DND-41 (cell line): ENCODE measurements around the gene LITAFD.

ENCODE experiments used
- ATAC-seq: fragments of 200-7000 bp; cut with Tn5 transposase; 3 replicates; pipeline ENCODE4 v1.9.1; 2021; ENCODE audit warnings: low read depth; ENCODE audit not compliant: insufficient read depth
- DNase-seq: peaks from one replicate; pipeline ENCODE4 v3.0.0-alpha.2; 2020
- H2AFZ ChIP-seq: 2 replicates; pipeline ENCODE4 v1.6.0; 2012; ENCODE audit warnings: low read depth, low read length
- H3K27ac ChIP-seq: 2 replicates; pipeline ENCODE4 v1.5.1; 2012; ENCODE audit warnings: low read length, inconsistent platforms
- H3K27me3 ChIP-seq: fragments of 200-600 bp; sonication (generic); 2 replicates; pipeline ENCODE4 v1.6.0; 2012; ENCODE audit warnings: low read length, mild to moderate bottlenecking, inconsistent platforms; ENCODE audit not compliant: insufficient read depth, poor library complexity
- H3K36me3 ChIP-seq: 2 replicates; pipeline ENCODE4 v1.5.1; 2012; ENCODE audit warnings: low read length, inconsistent platforms; ENCODE audit not compliant: insufficient read depth
- H3K4me1 ChIP-seq: 2 replicates; pipeline ENCODE4 v1.5.1; 2012; ENCODE audit warnings: mild to moderate bottlenecking, low read length; ENCODE audit not compliant: insufficient read depth
- H3K4me2 ChIP-seq: 2 replicates; pipeline ENCODE4 v1.6.0; 2012; ENCODE audit warnings: mild to moderate bottlenecking, moderate library complexity, low read length, inconsistent platforms; ENCODE audit not compliant: insufficient read depth
- H3K4me3 ChIP-seq, 2 experiments: fragments of 200-600 bp in 1 of 2; shearing (Covaris generic) in 1 of 2; 2 replicates each; pipeline ENCODE4 v1.5.1; 2012 to 2016; ENCODE audit warnings: inconsistent platforms in 2 of 2, low read length in 2 of 2, mild to moderate bottlenecking in 2 of 2, low read depth in 1 of 2, moderate library complexity in 1 of 2
- H3K79me2 ChIP-seq: 2 replicates; pipeline ENCODE4 v1.6.0; 2012; ENCODE audit warnings: low read length, inconsistent platforms; ENCODE audit not compliant: insufficient read depth
- H3K9ac ChIP-seq: 2 replicates; pipeline ENCODE4 v1.6.0; 2012; ENCODE audit warnings: low read depth, mild to moderate bottlenecking, inconsistent platforms, low read length, moderate library complexity
- H3K9me3 ChIP-seq: 2 replicates; pipeline ENCODE4 v1.5.1; 2012; ENCODE audit warnings: low read length, moderate library complexity, mild to moderate bottlenecking, inconsistent platforms; ENCODE audit not compliant: insufficient read depth, severe bottlenecking
- H4K20me1 ChIP-seq: 2 replicates; pipeline ENCODE4 v1.6.0; 2012; ENCODE audit warnings: low read length; ENCODE audit not compliant: insufficient read depth
- CTCF ChIP-seq: IDR thresholded peaks from 2 replicates; pipeline ENCODE4 v1.5.1; 2012; ENCODE audit warnings: borderline replicate concordance, low read length, moderate library complexity, mild to moderate bottlenecking; ENCODE audit not compliant: poor library complexity, severe bottlenecking; ENCODE audit errors: extremely low read depth
- EZH2 ChIP-seq: IDR thresholded peaks from 3 replicates; pipeline ENCODE4 v1.6.1; 2012; ENCODE audit warnings: borderline replicate concordance, low read depth, mild to moderate bottlenecking, moderate library complexity, low read length, inconsistent platforms; ENCODE audit not compliant: severe bottlenecking

LITAFD gene

DNA sequence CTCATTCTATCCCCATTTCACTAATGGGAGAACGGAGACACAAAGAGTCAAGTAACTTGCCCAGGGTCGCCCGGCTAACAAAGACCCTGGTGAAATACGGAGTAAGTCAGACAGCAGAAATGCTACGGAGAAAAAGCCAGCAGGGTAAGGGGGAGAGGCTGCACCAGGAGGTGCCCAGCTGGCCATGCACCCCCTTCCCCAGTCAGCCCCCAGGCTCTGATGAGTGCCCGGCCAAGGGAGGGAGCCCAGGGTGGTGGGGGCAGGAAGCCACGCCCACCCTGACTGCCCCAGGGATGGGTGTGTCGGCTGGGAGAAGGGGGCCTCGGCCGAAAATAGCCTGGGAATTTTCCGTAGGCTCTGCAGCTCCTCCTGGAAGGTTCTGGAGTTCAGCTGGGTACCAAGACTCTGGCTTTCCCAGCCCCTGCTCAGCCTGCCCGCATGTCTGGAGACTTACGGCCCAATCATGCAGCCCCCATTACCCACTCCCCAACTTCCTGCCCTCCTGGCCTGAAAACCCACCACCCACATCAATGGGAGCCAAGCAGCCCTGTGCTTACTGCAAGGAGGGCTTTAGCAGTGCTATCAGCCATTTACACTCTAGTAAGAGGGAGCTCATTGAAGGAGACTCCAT lies 17.6 kb upstream of the LITAFD start:
- Histone ChIP-seq H3K9ac (0 out of 2 replicates have a peak overlapping the region, but pooled peaks have one; percentile 3), H3K79me2 (peaks cover 96% of the 10 kb centered on the region), H3K4me1 (peaks cover 69% of the 10 kb centered on the region), H3K27me3 (no peaks in the 10 kb centered on the region), H3K27ac (peak overlapping the region; percentile 48; the same call in 1 of the 2 replicates), H3K4me2 (peak overlapping the region; percentile 91), H4K20me1 (peaks cover 83% of the 10 kb centered on the region), H3K36me3 (peaks cover 80% of the 10 kb centered on the region), H2AFZ (no peak overlapping the region), H3K4me3 (peak overlapping the region in 1 of 2 experiments; percentile 35; a peak in 2 of 4 replicates), H3K9me3 (no peaks in the 10 kb centered on the region)
- DNase-seq (no peak), ATAC-seq (no peak)
- TF ChIP-seq CTCF (no peak), EZH2 (no peak)

GRCh38 chr16:8865145-8865882 lies 16.8 kb upstream of the LITAFD start:
- Histone ChIP-seq H3K9me3 (no peaks in the 10 kb centered on the region), H3K79me2 (peaks cover 91% of the 10 kb centered on the region), H3K9ac (peak overlapping the region; percentile 79), H4K20me1 (peaks cover 76% of the 10 kb centered on the region), H3K27ac (peak overlapping the region; percentile 94), H2AFZ (no peak overlapping the region), H3K27me3 (no peaks in the 10 kb centered on the region), H3K36me3 (peaks cover 73% of the 10 kb centered on the region), H3K4me3 (peak overlapping the region in 1 of 2 experiments; percentile 82; a peak in 1 of 4 replicates), H3K4me2 (peak overlapping the region; percentile 91), H3K4me1 (peaks cover 75% of the 10 kb centered on the region)
- DNase-seq = no peak
- TF ChIP-seq CTCF = no peak
- TF ChIP-seq EZH2 = no peak
- no peak for ATAC-seq

DNA sequence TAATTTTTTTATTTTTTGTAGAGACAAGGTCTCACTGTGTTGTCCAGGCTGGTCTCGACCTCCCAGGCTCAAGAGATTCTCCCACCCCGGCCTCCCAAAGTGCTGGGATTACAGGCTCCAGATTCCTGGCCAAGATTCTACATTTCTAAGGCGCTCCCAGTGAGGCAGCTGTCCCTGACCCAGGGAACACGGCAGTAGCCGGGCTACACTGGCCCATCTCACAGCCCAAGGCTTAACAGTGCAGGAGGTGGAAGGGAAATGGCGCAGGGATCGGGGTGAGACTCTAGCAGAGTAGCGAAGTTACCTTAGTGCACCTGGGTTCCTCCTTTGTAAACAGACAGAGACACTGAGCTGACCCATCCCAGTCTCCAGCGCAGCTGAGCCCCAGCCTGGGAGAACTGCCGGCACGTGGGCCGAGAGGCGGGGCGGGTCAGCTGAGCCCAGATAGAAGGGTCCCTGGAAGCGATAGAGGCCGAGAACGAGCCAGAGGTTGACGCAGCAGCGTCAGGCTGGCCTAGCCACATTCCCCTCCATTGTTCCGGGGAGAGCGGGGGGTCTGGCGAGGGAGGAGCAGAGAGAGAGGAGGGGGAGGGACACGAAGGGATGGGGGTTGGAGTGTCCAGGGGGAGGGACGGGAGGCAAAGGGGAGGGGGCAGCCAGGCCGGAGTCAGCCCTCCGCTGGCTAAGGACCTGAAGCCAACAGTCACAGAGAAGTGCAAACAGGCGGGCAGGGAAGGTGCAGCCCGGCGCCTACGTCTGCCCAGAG lies 15.8 kb upstream of the LITAFD start:
- ATAC-seq (no peak), DNase-seq (no peak)
- H3K27me3 ChIP-seq = no peaks in the 10 kb centered on the region
- H3K9ac ChIP-seq = peak overlapping the region; percentile 79
- H4K20me1 ChIP-seq = peaks cover 67% of the 10 kb centered on the region
- peaks cover 81% of the 10 kb centered on the region for H3K79me2 ChIP-seq
- no peak overlapping the region for H2AFZ ChIP-seq
- peak overlapping the region; percentile 94 for H3K27ac ChIP-seq
- peaks cover 67% of the 10 kb centered on the region for H3K36me3 ChIP-seq
- H3K4me2 ChIP-seq = peak overlapping the region; percentile 91
- H3K4me1 ChIP-seq = peaks cover 80% of the 10 kb centered on the region
- H3K9me3 ChIP-seq = no peaks in the 10 kb centered on the region
- TF ChIP-seq CTCF (no peak), EZH2 (no peak)
- H3K4me3 ChIP-seq = peak overlapping the region; percentile 82; a peak in 3 of 4 replicates
